Transverse colon (tissue), 4 donors: ENCODE results near the gene MPPED1. TPM values are rescaled to one million over a fixed set of nuclear protein-coding genes. Genes with fewer than 3 reads are reported as not detected.

Experiments used
- DNase-seq: peaks from one replicate; pipeline ENCODE4 v3.0.0-alpha.2; 2019
- H3K27ac ChIP-seq, 4 donors: fragments of 200-600 bp; sonication (generic); 2 replicates each; pipeline ENCODE4 v1.5.1; 2016 to 2018; ENCODE audit warnings: inconsistent platforms in 4 of 4
- H3K27me3 ChIP-seq: fragments of 200-600 bp; sonication (generic); 2 replicates; pipeline ENCODE4 v1.5.1; 2017; ENCODE audit warnings: inconsistent platforms
- H3K36me3 ChIP-seq, 4 donors: fragments of 200-600 bp; sonication (generic); 2 replicates each; pipeline ENCODE4 v1.5.1; 2017 to 2019; ENCODE audit warnings: inconsistent platforms in 4 of 4
- H3K4me1 ChIP-seq, 4 donors: fragments of 200-600 bp; sonication (generic); 2 replicates each; pipeline ENCODE4 v1.5.1; 2017 to 2020; ENCODE audit warnings: inconsistent platforms in 4 of 4
- H3K4me3 ChIP-seq, 4 donors: fragments of 200-600 bp; sonication (generic); 1 replicate in 1 of 4; 2 replicates in 3 of 4; pipeline versions ENCODE4 v1.5.1 to v1.6.1; 2017 to 2019; ENCODE audit warnings: inconsistent platforms in 4 of 4
- H3K9me3 ChIP-seq, 2 donors: fragments of 200-600 bp; sonication (generic); 2 replicates each; pipeline ENCODE4 v1.5.1; 2017 to 2019; ENCODE audit warnings: inconsistent platforms in 2 of 2
- EP300 ChIP-seq: sonication (generic); formaldehyde crosslinking; IDR thresholded peaks from one replicate; pipeline ENCODE4 v1.6.1; 2017; ENCODE audit warnings: antibody characterized with exemption, low read depth
- POLR2A ChIP-seq: fragments of 450-650 bp; IDR thresholded peaks from one replicate; pipeline ENCODE4 v1.6.1; 2016; ENCODE audit warnings: antibody characterized with exemption, mild to moderate bottlenecking, moderate library complexity
- POLR2AphosphoS5 ChIP-seq, 3 donors: sonication (generic); formaldehyde crosslinking; IDR thresholded peaks; one replicate each; pipeline ENCODE4 v1.6.1; 2016; ENCODE audit warnings: antibody characterized with exemption in 3 of 3
- WGBS, 2 donors: methylation state at CpG; one replicate each; pipeline ENCODE4 v1.1.5; 2018; ENCODE audit warnings: low coverage in 1 of 2; 5-methylcytosine and 5-hydroxymethylcytosine counted together
- in situ Hi-C, 4 donors: fragments of 200-750 bp; cut with MboI; loops; one replicate each; pipeline versions ENCODE4 v1.15.0 to v1.15.1; 2017; ENCODE audit warnings: low sequenced_read_pairs in 3 of 4, low pct_ligation_motif_present in 1 of 4, low pct_unique_long_range_greater_than_20kb in 1 of 4
- intact Hi-C: fragments of 100-400 bp; cut with DNase I; formaldehyde crosslinking; loops from one replicate; pipeline ENCODE4 v1.15.1; 2023; ENCODE audit warnings: low total_unique reads
- total RNA-seq, 4 donors: library from RNA; depleted of rRNA; stranded (reverse); fragments of >200 nt; gene quantifications; one replicate each; pipeline ENCODE4 v1.1.0, GENCODE V29; 2016
- TF ChIP-seq, protein P1 (sequence below), 5 experiments: fragments of 200-600 bp in 3 of 5; fragments of 450-650 bp in 2 of 5; sonication (generic) in 3 of 5; IDR thresholded peaks; 1 replicate in 2 of 5; 2 replicates in 3 of 5; pipeline ENCODE4 v1.5.1; 2016 to 2017; ENCODE audit warnings: antibody characterized with exemption in 5 of 5, inconsistent platforms in 3 of 5, mild to moderate bottlenecking in 2 of 5, moderate library complexity in 1 of 5

Gene MPPED1
- total RNA-seq, 4 donors from 2014 or later = not detected

DNA sequence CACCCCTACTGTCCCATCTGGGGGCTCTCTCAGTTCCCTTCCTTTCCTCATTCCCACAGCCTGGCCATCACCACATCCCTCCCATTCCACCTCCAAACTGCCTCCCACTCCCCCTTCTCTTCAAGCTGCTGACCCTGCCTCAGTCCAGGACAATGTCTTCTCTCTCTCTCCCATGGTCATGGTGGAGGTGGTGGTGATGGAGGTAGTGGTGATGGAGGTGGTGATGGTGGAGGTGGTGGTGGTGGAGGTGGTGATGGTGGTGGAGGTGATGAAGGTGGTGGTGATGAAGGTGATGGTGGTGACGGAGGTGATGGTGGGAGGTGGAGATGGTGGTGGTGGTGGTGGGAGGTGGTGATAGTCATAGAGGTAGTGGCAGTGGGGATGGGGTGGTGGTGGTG, 87.0 kb downstream of the MPPED1 start:
- no peaks in the 10 kb centered on the region for H3K4me1 ChIP-seq
- TF ChIP-seq POLR2A (no peak), EP300 (no peak), POLR2AphosphoS5 (IDR thresholded peaks at IDR 0.05) (no peak)
- TF ChIP-seq, protein P1, sequence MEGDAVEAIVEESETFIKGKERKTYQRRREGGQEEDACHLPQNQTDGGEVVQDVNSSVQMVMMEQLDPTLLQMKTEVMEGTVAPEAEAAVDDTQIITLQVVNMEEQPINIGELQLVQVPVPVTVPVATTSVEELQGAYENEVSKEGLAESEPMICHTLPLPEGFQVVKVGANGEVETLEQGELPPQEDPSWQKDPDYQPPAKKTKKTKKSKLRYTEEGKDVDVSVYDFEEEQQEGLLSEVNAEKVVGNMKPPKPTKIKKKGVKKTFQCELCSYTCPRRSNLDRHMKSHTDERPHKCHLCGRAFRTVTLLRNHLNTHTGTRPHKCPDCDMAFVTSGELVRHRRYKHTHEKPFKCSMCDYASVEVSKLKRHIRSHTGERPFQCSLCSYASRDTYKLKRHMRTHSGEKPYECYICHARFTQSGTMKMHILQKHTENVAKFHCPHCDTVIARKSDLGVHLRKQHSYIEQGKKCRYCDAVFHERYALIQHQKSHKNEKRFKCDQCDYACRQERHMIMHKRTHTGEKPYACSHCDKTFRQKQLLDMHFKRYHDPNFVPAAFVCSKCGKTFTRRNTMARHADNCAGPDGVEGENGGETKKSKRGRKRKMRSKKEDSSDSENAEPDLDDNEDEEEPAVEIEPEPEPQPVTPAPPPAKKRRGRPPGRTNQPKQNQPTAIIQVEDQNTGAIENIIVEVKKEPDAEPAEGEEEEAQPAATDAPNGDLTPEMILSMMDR (IDR thresholded peaks at IDR 0.05) = no peak
- WGBS, 2 donors = 89 to 100% methylated on average over 1 of the region's 1 CpG
- no peak for DNase-seq
- intact Hi-C loops (no loop called here), in situ Hi-C loops (no loop called here)
- H3K9me3 ChIP-seq = no peaks in the 10 kb centered on the region
- no peaks in the 10 kb centered on the region for H3K27me3 ChIP-seq
- H3K4me3 ChIP-seq = no peak overlapping the region
- H3K27ac ChIP-seq = no peak overlapping the region
- H3K36me3 ChIP-seq = no peaks in the 10 kb centered on the region

DNA sequence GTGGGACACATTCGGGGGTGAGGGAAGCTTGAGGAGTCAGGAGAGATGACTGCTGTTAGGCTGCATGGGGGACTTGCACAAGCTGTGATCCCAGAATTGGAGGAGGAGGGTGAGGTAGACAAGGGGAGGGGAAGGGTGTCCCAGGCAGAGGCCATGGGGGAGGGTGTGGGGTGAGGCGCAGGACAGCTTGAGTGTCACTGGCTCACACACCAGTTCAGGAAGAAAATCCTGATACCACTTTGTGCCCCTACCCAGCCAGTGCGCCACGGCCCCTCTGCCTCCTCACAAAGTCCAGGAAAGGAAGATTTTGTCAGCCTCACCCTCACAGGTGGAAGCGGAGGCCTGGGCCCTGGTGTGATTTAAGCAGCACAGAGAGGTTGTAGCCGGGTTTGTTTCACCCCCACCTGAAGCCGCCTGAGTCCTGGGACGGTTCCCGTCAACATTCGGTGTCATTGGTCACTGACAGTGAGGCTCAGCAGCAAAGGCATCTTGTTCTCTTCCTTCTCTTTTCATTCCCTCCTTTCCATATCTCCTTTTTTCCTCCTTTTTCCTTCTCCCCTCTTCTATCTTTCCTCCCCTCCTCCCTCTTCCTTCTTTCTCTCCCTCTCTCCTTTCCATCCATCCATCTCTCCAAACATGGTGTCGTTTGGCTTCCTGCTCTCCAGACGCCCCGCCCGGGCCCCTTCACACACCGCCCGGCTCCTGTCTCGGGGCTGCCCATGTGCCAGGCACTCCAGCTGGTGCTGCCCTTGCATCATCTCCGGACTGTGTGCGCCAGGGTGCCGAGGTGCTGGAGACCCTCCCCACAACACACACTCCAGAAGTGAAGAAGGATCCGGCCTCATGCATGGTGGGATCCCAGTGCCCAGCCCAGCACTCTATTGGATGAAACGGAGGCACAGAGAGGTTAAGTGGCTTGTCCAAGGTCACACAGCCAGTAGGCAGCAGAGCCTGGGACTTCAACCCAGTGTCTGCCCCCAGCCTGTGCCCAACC, 89.3 kb downstream of the MPPED1 start:
- intact Hi-C loops = no loop called here
- H3K4me1 ChIP-seq = no peaks in the 10 kb centered on the region
- in situ Hi-C loops = no loop called here
- H3K9me3 ChIP-seq = no peaks in the 10 kb centered on the region
- no peaks in the 10 kb centered on the region for H3K36me3 ChIP-seq
- TF ChIP-seq, protein P1 (IDR thresholded peaks at IDR 0.05) = no peak
- TF ChIP-seq EP300 = no peak
- TF ChIP-seq POLR2AphosphoS5 (IDR thresholded peaks at IDR 0.05) = no peak
- TF ChIP-seq POLR2A = no peak
- 76 to 79% methylated on average over 5 to 21 of the region's 22 CpGs for WGBS, 2 donors
- no peaks in the 10 kb centered on the region for H3K27me3 ChIP-seq
- no peak for DNase-seq
- H3K27ac ChIP-seq = no peak overlapping the region
- no peak overlapping the region for H3K4me3 ChIP-seq

DNA sequence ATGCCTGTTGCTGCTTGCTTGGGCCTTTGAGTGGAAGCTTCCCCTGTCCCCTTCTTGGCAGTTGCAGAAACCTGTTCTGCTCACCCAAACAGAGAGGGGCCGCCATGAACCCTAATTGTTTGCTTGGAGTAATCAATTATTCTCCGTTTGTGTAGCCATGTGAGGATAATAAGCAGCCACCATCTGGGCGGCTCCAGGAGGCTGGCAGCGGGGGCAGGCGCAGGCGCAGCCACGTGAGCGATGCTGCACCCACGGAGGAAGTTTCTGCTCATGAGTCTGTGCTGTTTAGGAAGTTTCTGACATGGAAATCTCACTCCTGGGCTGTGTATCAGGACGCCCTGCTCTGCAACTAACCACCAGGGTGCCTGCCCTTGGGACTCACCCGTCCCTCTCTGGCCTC, 90.1 kb downstream of the MPPED1 start:
- Histone ChIP-seq H3K36me3 (no peaks in the 10 kb centered on the region), H3K27me3 (no peaks in the 10 kb centered on the region), H3K4me3 (no peak overlapping the region), H3K27ac (no peak overlapping the region), H3K9me3 (no peaks in the 10 kb centered on the region), H3K4me1 (no peaks in the 10 kb centered on the region)
- no peak for TF ChIP-seq EP300
- TF ChIP-seq POLR2AphosphoS5 (IDR thresholded peaks at IDR 0.05) = no peak
- TF ChIP-seq POLR2A = no peak
- TF ChIP-seq, protein P1 (IDR thresholded peaks at IDR 0.05) = no peak
- DNase-seq = no peak
- in situ Hi-C loops = no loop called here
- WGBS, 2 donors = 67% methylated on average over 11 of the region's 11 CpGs; no CpG with 5 or more reads in 1 of the 2 donors
- intact Hi-C loops = no loop called here

DNA sequence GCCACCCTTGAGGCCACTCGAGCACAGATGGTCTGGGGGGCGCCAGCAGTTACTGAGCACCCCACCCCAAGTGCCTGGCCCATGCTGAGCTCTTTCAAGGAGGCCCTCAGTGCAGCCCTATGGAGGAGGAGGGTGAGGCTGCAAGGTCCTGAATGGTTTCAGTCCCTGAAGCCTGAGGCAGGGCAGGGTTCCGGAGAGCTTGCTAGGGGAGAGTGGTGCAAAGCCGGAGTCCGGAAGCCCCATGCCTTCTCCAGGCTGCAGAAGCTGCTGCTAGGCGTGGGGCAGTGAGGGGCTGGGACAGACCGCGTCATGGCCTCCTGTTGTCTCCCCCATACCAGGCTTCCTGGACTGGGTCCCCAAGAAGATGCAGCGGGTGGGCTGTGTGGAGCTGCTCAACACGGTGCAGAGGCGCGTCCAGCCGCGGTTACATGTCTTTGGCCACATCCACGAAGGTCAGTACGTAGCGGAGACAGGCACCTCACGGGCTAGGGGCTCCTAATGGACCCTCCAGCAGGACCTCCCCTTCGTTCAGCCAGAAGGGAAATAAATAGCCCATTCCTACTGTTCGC, 90.6 kb downstream of the MPPED1 start:
- H3K4me1 ChIP-seq = no peaks in the 10 kb centered on the region
- no peak overlapping the region for H3K4me3 ChIP-seq
- WGBS, 2 donors = 77% methylated on average over 20 of the region's 20 CpGs; no CpG with 5 or more reads in 1 of the 2 donors
- in situ Hi-C loops = no loop called here
- no peak for DNase-seq
- no peak overlapping the region for H3K27ac ChIP-seq
- H3K27me3 ChIP-seq = no peaks in the 10 kb centered on the region
- TF ChIP-seq POLR2AphosphoS5 (IDR thresholded peaks at IDR 0.05) (no peak), POLR2A (no peak), EP300 (no peak)
- TF ChIP-seq, protein P1 (IDR thresholded peaks at IDR 0.05) = no peak
- no peaks in the 10 kb centered on the region for H3K9me3 ChIP-seq
- H3K36me3 ChIP-seq = no peaks in the 10 kb centered on the region
- intact Hi-C loops = no loop called here
